K562 (cell line): ENCODE data around the gene BRME1. TPM values are rescaled to one million over a fixed set of nuclear protein-coding genes. Genes with fewer than 3 reads are reported as not detected.

Experiments
- ASH1L ChIP-seq: fragments of 450-650 bp; IDR thresholded peaks from 2 replicates; pipeline ENCODE4 v1.6.1; 2018; ENCODE audit warnings: borderline replicate concordance, mild to moderate bottlenecking, low read depth; ENCODE audit not compliant: partially characterized antibody
- C11orf30 ChIP-seq: fragments of 450-650 bp; IDR thresholded peaks from 2 replicates; pipeline ENCODE4 v1.6.1; 2016; ENCODE audit warnings: low read depth, mild to moderate bottlenecking
- CBX2 ChIP-seq: fragments of 200-600 bp; sonication (generic); IDR thresholded peaks from one replicate; pipeline ENCODE4 v1.6.1; 2012; ENCODE audit warnings: mild to moderate bottlenecking, low read length, inconsistent platforms; ENCODE audit not compliant: insufficient read depth, poor library complexity, severe bottlenecking
- CTBP1 ChIP-seq: fragments of 450-650 bp; IDR thresholded peaks from 2 replicates; pipeline ENCODE4 v1.6.1; 2016; ENCODE audit warnings: borderline replicate concordance
- DMBX1 ChIP-seq: fragments of 250-450 bp; sonication (Bioruptor Pico); IDR thresholded peaks from 2 replicates; pipeline ENCODE4 v1.8.0; 2022; ENCODE audit warnings: inconsistent platforms, mild to moderate bottlenecking, moderate library complexity, borderline replicate concordance
- EP400 ChIP-seq: fragments of 450-650 bp; IDR thresholded peaks from 2 replicates; pipeline ENCODE4 v1.6.1; 2017; ENCODE audit warnings: antibody characterized with exemption, mild to moderate bottlenecking, moderate library complexity
- ETV6 ChIP-seq, 3 experiments: fragments of 150-350 bp in 1 of 3; sonication (generic) in 1 of 3; formaldehyde crosslinking in 1 of 3; IDR thresholded peaks; 2 replicates each; pipeline versions ENCODE4 v1.6.1 to v1.8.0; 2014 to 2022; ENCODE audit warnings: borderline replicate concordance in 2 of 3, low read depth in 2 of 3, antibody characterized with exemption in 1 of 3, low read length in 1 of 3, mild to moderate bottlenecking in 1 of 3, missing genetic modification reagents in 1 of 3
- NFIX ChIP-seq: fragments of 250-450 bp; sonication (Bioruptor Pico); IDR thresholded peaks from 2 replicates; pipeline ENCODE4 v1.4.0; 2020; ENCODE audit warnings: low read depth, mild to moderate bottlenecking, moderate library complexity
- NFXL1 ChIP-seq: fragments of 450-650 bp; formaldehyde crosslinking; IDR thresholded peaks from 2 replicates; pipeline ENCODE4 v1.4.0; 2021; ENCODE audit warnings: mild to moderate bottlenecking
- PRMT5 ChIP-seq: sonication (generic); formaldehyde crosslinking; IDR thresholded peaks from 2 replicates; pipeline ENCODE4 v1.5.0; 2020; ENCODE audit warnings: missing genetic modification reagents
- PTTG1 ChIP-seq: fragments of 450-650 bp; IDR thresholded peaks from 2 replicates; pipeline ENCODE4 v1.6.1; 2016; ENCODE audit warnings: low read depth, mild to moderate bottlenecking, missing genetic modification characterization, missing compliant biosample characterization
- RBBP5 ChIP-seq: fragments of 200-600 bp; sonication (generic); IDR thresholded peaks from 2 replicates; pipeline ENCODE4 v1.6.1; 2012; ENCODE audit warnings: borderline replicate concordance, mild to moderate bottlenecking, low read length, control low read depth, inconsistent platforms; ENCODE audit not compliant: insufficient read depth, poor library complexity, severe bottlenecking
- TARDBP ChIP-seq: fragments of 450-650 bp; IDR thresholded peaks from 2 replicates; pipeline ENCODE4 v1.6.1; 2016
- YBX1 ChIP-seq: fragments of 450-650 bp; IDR thresholded peaks from 2 replicates; pipeline ENCODE4 v1.7.1; 2016; ENCODE audit warnings: mild to moderate bottlenecking
- ZBTB8A ChIP-seq: fragments of 450-650 bp; IDR thresholded peaks from 2 replicates; pipeline ENCODE4 v1.6.1; 2018; ENCODE audit warnings: mild to moderate bottlenecking, moderate library complexity; ENCODE audit not compliant: partially characterized antibody
- ZNF174 ChIP-seq: fragments of 250-450 bp; sonication (Bioruptor Pico); IDR thresholded peaks from 2 replicates; pipeline ENCODE4 v1.4.0; 2020; ENCODE audit warnings: mild to moderate bottlenecking
- ZNF175 ChIP-seq: fragments of 200-800 bp; sonication (Bioruptor generic); IDR thresholded peaks from 2 replicates; pipeline ENCODE4 v1.6.1; 2016; ENCODE audit warnings: low read depth, mild to moderate bottlenecking, missing genetic modification characterization, missing compliant biosample characterization
- polyA plus RNA-seq, 8 experiments: library from polyadenylated mRNA; depleted of rRNA in 4 of 8; stranded (reverse) in 5 of 8; unstranded in 3 of 8; fragments of >200 nt; fragmentation: Nextera tagmentation in 2 of 8; fragmentation: Illumina TruSeq in 1 of 8; extraction: Ambion mirVana in 2 of 8; extraction: Trizol in 1 of 8; gene quantifications; 2 replicates each; pipeline versions ENCODE4 v1.2.1 to v1.2.3, GENCODE V29; 2011 to 2014; ENCODE audit warnings: inconsistent platforms in 1 of 8, missing spikeins in 1 of 8
- total RNA-seq, 7 experiments: library from RNA; depleted of rRNA in 6 of 7; stranded (reverse); fragments of >200 nt in 6 of 7; fragmentation: Illumina TruSeq in 2 of 7; extraction: Trizol in 2 of 7; gene quantifications; 2 replicates each; pipeline versions ENCODE4 v1.2.1 to v1.2.3, GENCODE V29; 2011 to 2021; ENCODE audit warnings: low replicate concordance in 1 of 7
- TF ChIP-seq, protein P1 (sequence below): fragments of 250-450 bp; sonication (Bioruptor Pico); IDR thresholded peaks from 2 replicates; pipeline ENCODE4 v1.4.0; 2020; ENCODE audit warnings: mild to moderate bottlenecking, moderate library complexity, borderline replicate concordance
- TF ChIP-seq, protein P2 (sequence below): sonication (generic); formaldehyde crosslinking; IDR thresholded peaks from 2 replicates; pipeline ENCODE4 v1.8.0; 2022; ENCODE audit warnings: mild to moderate bottlenecking, missing genetic modification reagents, borderline replicate concordance
- TF ChIP-seq, protein P3 (sequence below): fragments of 450-650 bp; IDR thresholded peaks from 2 replicates; pipeline ENCODE4 v1.6.1; 2016; ENCODE audit warnings: missing biosample characterization, missing genetic modification characterization
- TF ChIP-seq, protein P4 (sequence below): sonication (generic); formaldehyde crosslinking; IDR thresholded peaks from 2 replicates; pipeline ENCODE4 v1.8.0; 2022; ENCODE audit warnings: missing genetic modification reagents, mild to moderate bottlenecking, moderate library complexity, borderline replicate concordance

Gene BRME1
- total and polyA plus RNA-seq, 9 of the 15 experiments (the other 6 are each of a cell fraction or from before 2014, with no cell fraction given) = 0.75 to 6.1 (median 3.6) TPM

DNA sequence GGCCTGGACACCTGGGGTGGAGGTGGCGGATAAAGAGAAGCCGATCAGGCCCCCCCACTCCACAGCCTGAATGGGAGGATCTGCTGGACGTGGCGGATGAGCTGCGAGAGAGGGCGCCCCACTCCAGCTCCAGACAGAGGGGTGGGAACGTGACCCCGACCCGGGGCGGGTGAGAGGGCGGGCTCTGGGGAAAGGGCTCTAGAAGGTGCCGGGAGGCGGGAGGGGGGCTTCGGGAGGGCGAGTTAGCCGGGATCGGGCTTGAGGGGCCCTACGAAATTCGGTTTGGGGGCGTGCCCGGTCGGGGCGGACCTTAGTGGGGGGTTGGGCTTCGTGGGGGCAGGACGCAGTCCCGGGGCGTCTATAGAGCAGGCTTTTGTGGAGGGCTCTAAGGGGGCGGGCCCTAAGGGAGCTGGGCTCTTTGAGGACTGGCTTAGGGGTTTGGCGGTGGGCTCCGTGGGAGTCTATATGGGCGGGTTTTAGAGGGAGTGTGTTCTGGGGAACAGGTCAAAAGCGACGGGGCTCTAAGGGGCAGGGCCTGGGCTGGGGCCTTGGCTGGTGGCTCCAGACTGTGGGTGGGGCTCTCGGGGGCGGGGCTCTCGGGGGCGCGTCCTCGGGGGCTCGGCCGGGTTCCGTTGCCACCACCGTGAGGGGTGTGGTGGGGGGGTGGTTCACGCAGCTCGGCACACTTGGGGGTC, 33.1 kb downstream of the BRME1 start (continued):
- TF ChIP-seq, protein P1, sequence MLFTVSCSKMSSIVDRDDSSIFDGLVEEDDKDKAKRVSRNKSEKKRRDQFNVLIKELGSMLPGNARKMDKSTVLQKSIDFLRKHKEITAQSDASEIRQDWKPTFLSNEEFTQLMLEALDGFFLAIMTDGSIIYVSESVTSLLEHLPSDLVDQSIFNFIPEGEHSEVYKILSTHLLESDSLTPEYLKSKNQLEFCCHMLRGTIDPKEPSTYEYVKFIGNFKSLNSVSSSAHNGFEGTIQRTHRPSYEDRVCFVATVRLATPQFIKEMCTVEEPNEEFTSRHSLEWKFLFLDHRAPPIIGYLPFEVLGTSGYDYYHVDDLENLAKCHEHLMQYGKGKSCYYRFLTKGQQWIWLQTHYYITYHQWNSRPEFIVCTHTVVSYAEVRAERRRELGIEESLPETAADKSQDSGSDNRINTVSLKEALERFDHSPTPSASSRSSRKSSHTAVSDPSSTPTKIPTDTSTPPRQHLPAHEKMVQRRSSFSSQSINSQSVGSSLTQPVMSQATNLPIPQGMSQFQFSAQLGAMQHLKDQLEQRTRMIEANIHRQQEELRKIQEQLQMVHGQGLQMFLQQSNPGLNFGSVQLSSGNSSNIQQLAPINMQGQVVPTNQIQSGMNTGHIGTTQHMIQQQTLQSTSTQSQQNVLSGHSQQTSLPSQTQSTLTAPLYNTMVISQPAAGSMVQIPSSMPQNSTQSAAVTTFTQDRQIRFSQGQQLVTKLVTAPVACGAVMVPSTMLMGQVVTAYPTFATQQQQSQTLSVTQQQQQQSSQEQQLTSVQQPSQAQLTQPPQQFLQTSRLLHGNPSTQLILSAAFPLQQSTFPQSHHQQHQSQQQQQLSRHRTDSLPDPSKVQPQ (CRISPR knock-in tag) = no peak
- no peak for TF ChIP-seq ETV6 (IDR thresholded peaks at IDR 0.05; ENCODE audit: borderline replicate concordance in 1 of 2, low read depth in 2 of 2, low read length in 1 of 2)
- no peak for TF ChIP-seq ETV6 (CRISPR knock-in tag; IDR thresholded peaks at IDR 0.05; ENCODE audit: borderline replicate concordance)
- TF ChIP-seq, protein P2, sequence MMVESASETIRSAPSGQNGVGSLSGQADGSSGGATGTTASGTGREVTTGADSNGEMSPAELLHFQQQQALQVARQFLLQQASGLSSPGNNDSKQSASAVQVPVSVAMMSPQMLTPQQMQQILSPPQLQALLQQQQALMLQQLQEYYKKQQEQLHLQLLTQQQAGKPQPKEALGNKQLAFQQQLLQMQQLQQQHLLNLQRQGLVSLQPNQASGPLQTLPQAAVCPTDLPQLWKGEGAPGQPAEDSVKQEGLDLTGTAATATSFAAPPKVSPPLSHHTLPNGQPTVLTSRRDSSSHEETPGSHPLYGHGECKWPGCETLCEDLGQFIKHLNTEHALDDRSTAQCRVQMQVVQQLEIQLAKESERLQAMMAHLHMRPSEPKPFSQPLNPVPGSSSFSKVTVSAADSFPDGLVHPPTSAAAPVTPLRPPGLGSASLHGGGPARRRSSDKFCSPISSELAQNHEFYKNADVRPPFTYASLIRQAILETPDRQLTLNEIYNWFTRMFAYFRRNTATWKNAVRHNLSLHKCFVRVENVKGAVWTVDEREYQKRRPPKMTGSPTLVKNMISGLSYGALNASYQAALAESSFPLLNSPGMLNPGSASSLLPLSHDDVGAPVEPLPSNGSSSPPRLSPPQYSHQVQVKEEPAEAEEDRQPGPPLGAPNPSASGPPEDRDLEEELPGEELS (CRISPR knock-in tag) = no peak
- no peak for TF ChIP-seq NFIX
- no peak for TF ChIP-seq RBBP5
- TF ChIP-seq, protein P3, sequence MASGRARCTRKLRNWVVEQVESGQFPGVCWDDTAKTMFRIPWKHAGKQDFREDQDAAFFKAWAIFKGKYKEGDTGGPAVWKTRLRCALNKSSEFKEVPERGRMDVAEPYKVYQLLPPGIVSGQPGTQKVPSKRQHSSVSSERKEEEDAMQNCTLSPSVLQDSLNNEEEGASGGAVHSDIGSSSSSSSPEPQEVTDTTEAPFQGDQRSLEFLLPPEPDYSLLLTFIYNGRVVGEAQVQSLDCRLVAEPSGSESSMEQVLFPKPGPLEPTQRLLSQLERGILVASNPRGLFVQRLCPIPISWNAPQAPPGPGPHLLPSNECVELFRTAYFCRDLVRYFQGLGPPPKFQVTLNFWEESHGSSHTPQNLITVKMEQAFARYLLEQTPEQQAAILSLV = no peak
- no peak for TF ChIP-seq ZNF175
- no peak for TF ChIP-seq TARDBP
- TF ChIP-seq EP400 = peak; percentile 43; the same call in 1 of the 2 replicates
- no peak for TF ChIP-seq NFXL1 (CRISPR knock-in tag)
- no peak for TF ChIP-seq C11orf30
- no peak; the same call in 1 of the 2 replicates for TF ChIP-seq CTBP1
- TF ChIP-seq CBX2 = no peak
- no peak for TF ChIP-seq PRMT5 (CRISPR knock-in tag)
- no peak for TF ChIP-seq ASH1L
- TF ChIP-seq PTTG1 (tag) = no peak
- no peak for TF ChIP-seq ZBTB8A
- TF ChIP-seq ZNF174 (CRISPR knock-in tag) = no peak
- TF ChIP-seq, protein P4, sequence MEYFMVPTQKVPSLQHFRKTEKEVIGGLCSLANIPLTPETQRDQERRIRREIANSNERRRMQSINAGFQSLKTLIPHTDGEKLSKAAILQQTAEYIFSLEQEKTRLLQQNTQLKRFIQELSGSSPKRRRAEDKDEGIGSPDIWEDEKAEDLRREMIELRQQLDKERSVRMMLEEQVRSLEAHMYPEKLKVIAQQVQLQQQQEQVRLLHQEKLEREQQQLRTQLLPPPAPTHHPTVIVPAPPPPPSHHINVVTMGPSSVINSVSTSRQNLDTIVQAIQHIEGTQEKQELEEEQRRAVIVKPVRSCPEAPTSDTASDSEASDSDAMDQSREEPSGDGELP = peak; percentile 60; the same call in 1 of the 2 replicates
- TF ChIP-seq YBX1 = no peak
- TF ChIP-seq DMBX1 (CRISPR knock-in tag) = no peak
